ENCODE results near the gene SFXN5.

Gene SFXN5

GRCh38 chr2:73031725-73032701 is 39.5 kb downstream of the SFXN5 start:
- DNase-seq (ENCODE audit: low read depth, low spot score): no peak
- ChIA-PET POLR2A (no interaction called here), CTCF (interaction anchor here (0.6 to 1.5 kb wide), 5 partner anchors 9 to 164 kb away, joined by 3 to 4 read pairs (median 3); partner anchors contain the start of gene SPR)
- H3K4me3 ChIP-seq (ENCODE audit: low read depth, low read length): no peak overlapping the region
- TF ChIP-seq, protein P1, sequence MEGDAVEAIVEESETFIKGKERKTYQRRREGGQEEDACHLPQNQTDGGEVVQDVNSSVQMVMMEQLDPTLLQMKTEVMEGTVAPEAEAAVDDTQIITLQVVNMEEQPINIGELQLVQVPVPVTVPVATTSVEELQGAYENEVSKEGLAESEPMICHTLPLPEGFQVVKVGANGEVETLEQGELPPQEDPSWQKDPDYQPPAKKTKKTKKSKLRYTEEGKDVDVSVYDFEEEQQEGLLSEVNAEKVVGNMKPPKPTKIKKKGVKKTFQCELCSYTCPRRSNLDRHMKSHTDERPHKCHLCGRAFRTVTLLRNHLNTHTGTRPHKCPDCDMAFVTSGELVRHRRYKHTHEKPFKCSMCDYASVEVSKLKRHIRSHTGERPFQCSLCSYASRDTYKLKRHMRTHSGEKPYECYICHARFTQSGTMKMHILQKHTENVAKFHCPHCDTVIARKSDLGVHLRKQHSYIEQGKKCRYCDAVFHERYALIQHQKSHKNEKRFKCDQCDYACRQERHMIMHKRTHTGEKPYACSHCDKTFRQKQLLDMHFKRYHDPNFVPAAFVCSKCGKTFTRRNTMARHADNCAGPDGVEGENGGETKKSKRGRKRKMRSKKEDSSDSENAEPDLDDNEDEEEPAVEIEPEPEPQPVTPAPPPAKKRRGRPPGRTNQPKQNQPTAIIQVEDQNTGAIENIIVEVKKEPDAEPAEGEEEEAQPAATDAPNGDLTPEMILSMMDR (IDR thresholded peaks at IDR 0.05; ENCODE audit: insufficient read depth, low read length, missing control alignments): no peak

- H3K4me3 ChIP-seq (ENCODE audit: low read depth, low read length): no peak overlapping the region
- TF ChIP-seq, protein P1 (IDR thresholded peaks at IDR 0.05; ENCODE audit: insufficient read depth, low read length, missing control alignments): no peak
- DNase-seq (ENCODE audit: low read depth, low spot score): no peak
- ChIA-PET POLR2A (no interaction called here), CTCF (interaction anchor here (0.9 to 1.5 kb wide), 4 partner anchors 10 to 163 kb away, joined by 3 read pairs; partner anchors contain the start of gene SPR)
Observed at GRCh38 chr2:73031095-73031678, 40.3 kb downstream of the SFXN5 start.

DNA sequence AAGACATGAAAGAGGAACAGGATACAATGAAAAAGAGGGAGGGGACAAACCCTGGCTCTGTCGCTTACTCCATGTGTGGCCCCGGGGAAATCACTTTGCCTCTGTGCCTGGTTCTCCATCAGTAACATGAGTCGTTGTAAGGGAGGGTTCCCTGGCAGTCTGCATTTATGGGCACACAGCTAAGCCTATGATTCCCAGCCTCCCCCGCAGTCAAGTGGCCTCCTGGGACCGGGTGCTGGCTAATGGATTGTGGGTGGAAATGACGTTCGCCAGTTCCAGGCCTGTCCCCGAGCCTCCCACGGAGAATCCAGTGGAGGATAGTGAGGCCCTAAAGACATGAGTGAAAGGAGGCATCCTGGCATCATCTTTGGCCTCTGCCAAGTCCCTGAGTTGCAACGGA is 42.7 kb downstream of the SFXN5 start:
- ChIA-PET CTCF (interaction anchor here (1.3 kb wide), 1 partner anchor 36 kb away, joined by 3 read pairs; no protein-coding TSS in a partner anchor), POLR2A (no interaction called here)
- TF ChIP-seq, protein P1 (IDR thresholded peaks at IDR 0.05; ENCODE audit: insufficient read depth, low read length, missing control alignments): no peak
- DNase-seq (ENCODE audit: low read depth, low spot score): no peak
- no peak overlapping the region for H3K4me3 ChIP-seq (ENCODE audit: low read depth, low read length)

DNA sequence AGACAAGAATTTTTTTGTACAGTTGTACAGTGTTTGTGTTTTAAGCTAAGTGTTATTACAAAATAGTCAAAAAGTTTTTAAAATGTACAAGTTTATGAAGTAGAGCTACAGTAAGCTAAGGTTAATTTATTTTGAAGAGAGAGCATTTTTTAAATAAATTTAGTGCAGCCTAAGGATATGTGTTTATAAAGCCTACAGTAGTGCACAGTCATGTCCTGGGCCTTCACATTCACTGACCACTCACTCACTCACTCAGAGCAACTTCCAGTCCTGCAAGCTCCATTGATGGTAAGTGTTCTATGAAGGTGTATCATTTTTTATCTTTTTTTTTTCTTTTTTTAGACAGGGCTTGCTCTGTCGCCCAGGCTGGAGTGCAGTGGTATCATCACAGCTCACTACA is 44.2 kb downstream of the SFXN5 start:
- DNase-seq (ENCODE audit: low read depth, low spot score): no peak
- ChIA-PET POLR2A (no interaction called here), CTCF (interaction anchor here (1.0 kb wide), 1 partner anchor 37 kb away, joined by 4 read pairs; no protein-coding TSS in a partner anchor)
- H3K4me3 ChIP-seq (ENCODE audit: low read depth, low read length): no peak overlapping the region
- TF ChIP-seq, protein P1 (IDR thresholded peaks at IDR 0.05; ENCODE audit: insufficient read depth, low read length, missing control alignments): no peak

DNA sequence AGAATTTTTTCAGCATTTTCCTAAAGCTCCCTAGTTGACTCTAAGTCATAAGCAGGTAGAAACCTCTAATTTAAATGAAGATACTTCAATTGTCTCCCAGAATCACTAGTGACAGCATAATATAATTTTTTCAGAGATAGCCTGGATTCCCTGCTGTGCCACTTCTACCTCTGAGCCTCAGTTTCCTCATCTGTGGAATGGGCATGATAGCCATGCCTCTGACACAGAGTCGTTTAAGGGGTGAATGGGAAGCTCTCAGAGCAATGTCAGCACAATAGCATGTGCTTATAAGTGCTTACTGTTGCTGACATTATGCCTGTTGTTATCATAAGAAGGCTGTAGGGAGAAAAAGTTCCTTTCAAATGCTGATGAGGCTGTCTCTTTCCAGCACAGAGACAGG is 48.0 kb downstream of the SFXN5 start:
- no peak for DNase-seq (ENCODE audit: low read depth, low spot score)
- ChIA-PET POLR2A (no interaction called here), CTCF (interaction anchor here (0.9 to 1.7 kb wide), 5 partner anchors 27 to 63 kb away, joined by 3 to 6 read pairs (median 3); no protein-coding TSS in a partner anchor)
- TF ChIP-seq, protein P1 (IDR thresholded peaks at IDR 0.05; ENCODE audit: insufficient read depth, low read length, missing control alignments): no peak
- H3K4me3 ChIP-seq (ENCODE audit: low read depth, low read length): no peak overlapping the region

Measured in AG04449 (cell line).